ENCODE results near the gene GINS2. TPM values are rescaled to one million over a fixed set of nuclear protein-coding genes. Genes with fewer than 3 reads are reported as not detected.

GINS2 gene
- total RNA-seq, 1 donor from 2014 or later: 1.2 TPM

- no peak for DNase-seq (ENCODE audit: low spot score)
Observed at GRCh38 chr16:85627089-85627488, 61.7 kb downstream of the GINS2 start.

Other genes with a start within 250 kb of the GINS2 start
- 31.1 TPM for gene GSE1, start 75.6 kb downstream of the GINS2 start, total RNA-seq (ENCODE audit: insufficient read depth, low replicate concordance)
- 11.3 TPM for gene C16orf74, start 62.1 kb upstream of the GINS2 start, total RNA-seq (ENCODE audit: insufficient read depth, low replicate concordance)
- gene EMC8, start 110.6 kb upstream of the GINS2 start, total RNA-seq (ENCODE audit: insufficient read depth, low replicate concordance): 13.5 TPM
- gene COX4I1, start 110.7 kb upstream of the GINS2 start, total RNA-seq (ENCODE audit: insufficient read depth, low replicate concordance): 180 TPM
- 19.5 TPM for gene IRF8, start 210.2 kb upstream of the GINS2 start, total RNA-seq (ENCODE audit: insufficient read depth, low replicate concordance)

All from umbilical cord (tissue), 2 donors.